ENCODE data around the gene AGPAT4. TPM values are rescaled to one million over a fixed set of nuclear protein-coding genes. Genes with fewer than 3 reads are reported as not detected.

Gene AGPAT4
- total and polyA plus RNA-seq, 2 of the 4 experiments (the other 2 are of a cell fraction), result 3.6 to 3.8 TPM

DNA sequence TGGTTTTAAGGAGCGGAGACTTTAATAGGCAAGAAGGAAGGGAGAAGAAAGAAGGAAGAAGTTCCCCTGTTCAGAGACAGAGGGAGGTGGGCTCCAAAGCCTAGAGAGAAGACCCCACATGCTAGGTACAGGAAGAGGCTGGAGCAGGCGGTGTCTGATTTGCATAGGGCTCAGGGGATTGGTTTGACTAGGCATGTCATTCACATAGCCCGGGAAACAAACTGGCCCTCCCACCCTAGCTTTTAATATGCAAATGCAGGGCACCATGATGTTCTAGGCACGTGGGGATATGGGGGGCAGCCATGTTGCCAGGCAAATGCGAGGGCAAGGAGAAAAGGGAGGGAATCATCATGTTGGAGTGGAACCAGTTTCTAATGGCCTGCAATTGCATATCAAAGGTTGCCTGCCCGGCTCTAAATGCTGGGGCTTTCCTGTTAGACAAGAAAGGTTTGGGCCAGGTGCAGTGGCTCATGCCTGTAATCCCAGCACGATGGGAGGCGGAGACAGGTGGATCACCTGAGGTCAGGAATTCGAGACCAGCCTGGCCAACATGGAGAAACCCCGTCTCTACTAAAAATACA is 34.3 kb upstream of the AGPAT4 start:
- H4K5ac ChIP-seq (ENCODE audit: low read depth, low read length), result no peak overlapping the region
- no peak overlapping the region for H3K14ac ChIP-seq (replicated peaks; ENCODE audit: low read depth, low read length)
- no peak overlapping the region for H2BK120ac ChIP-seq (ENCODE audit: low read depth, low read length)
- no peaks in the 10 kb centered on the region for H3K9me3 ChIP-seq (ENCODE audit: control insufficient read depth, insufficient read depth, low read length)
- H3K23ac ChIP-seq (ENCODE audit: low read depth, low read length), result no peak overlapping the region
- H4K91ac ChIP-seq (ENCODE audit: insufficient read depth, low read depth, low read length), result no peak overlapping the region
- no peaks in the 10 kb centered on the region for H3K36me3 ChIP-seq (ENCODE audit: control insufficient read depth, insufficient read depth, low read length)
- H3K27me3 ChIP-seq (ENCODE audit: control insufficient read depth, insufficient read depth, low read length), result no peaks in the 10 kb centered on the region
- in situ Hi-C loops (cut with MboI; ENCODE audit: low sequenced_read_pairs) (no loop called here), intact Hi-C loops (cut with micrococcal nuclease) (no loop called here), dilution Hi-C loops (cut with HindIII; ENCODE audit: low sequenced_read_pairs, unreplicated experiment) (no loop called here)
- TF ChIP-seq MAZ (IDR thresholded peaks at IDR 0.05; ENCODE audit: borderline replicate concordance, low read depth, low read length), result no peak
- TF ChIP-seq FOS (IDR thresholded peaks at IDR 0.05; ENCODE audit: low read depth, low read length), result no peak
- TF ChIP-seq BHLHE40 (IDR thresholded peaks at IDR 0.05; ENCODE audit: low read depth, low read length), result no peak
- TF ChIP-seq RFX5 (IDR thresholded peaks at IDR 0.05; ENCODE audit: low read depth, low read length), result no peak
- TF ChIP-seq, protein P1, sequence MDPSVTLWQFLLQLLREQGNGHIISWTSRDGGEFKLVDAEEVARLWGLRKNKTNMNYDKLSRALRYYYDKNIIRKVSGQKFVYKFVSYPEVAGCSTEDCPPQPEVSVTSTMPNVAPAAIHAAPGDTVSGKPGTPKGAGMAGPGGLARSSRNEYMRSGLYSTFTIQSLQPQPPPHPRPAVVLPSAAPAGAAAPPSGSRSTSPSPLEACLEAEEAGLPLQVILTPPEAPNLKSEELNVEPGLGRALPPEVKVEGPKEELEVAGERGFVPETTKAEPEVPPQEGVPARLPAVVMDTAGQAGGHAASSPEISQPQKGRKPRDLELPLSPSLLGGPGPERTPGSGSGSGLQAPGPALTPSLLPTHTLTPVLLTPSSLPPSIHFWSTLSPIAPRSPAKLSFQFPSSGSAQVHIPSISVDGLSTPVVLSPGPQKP (IDR thresholded peaks at IDR 0.05; ENCODE audit: borderline replicate concordance, low read depth, low read length), result no peak
- TF ChIP-seq SMC3 (IDR thresholded peaks at IDR 0.05; ENCODE audit: low read depth, low read length), result no peak
- no peak for TF ChIP-seq CHD1 (IDR thresholded peaks at IDR 0.05; ENCODE audit: low read depth, low read length)
- TF ChIP-seq MAFK (IDR thresholded peaks at IDR 0.05; ENCODE audit: low read depth, low read length), result no peak
- no peak for TF ChIP-seq NFE2L2 (IDR thresholded peaks at IDR 0.05; ENCODE audit: low read depth, low read length)
- TF ChIP-seq, protein P2, sequence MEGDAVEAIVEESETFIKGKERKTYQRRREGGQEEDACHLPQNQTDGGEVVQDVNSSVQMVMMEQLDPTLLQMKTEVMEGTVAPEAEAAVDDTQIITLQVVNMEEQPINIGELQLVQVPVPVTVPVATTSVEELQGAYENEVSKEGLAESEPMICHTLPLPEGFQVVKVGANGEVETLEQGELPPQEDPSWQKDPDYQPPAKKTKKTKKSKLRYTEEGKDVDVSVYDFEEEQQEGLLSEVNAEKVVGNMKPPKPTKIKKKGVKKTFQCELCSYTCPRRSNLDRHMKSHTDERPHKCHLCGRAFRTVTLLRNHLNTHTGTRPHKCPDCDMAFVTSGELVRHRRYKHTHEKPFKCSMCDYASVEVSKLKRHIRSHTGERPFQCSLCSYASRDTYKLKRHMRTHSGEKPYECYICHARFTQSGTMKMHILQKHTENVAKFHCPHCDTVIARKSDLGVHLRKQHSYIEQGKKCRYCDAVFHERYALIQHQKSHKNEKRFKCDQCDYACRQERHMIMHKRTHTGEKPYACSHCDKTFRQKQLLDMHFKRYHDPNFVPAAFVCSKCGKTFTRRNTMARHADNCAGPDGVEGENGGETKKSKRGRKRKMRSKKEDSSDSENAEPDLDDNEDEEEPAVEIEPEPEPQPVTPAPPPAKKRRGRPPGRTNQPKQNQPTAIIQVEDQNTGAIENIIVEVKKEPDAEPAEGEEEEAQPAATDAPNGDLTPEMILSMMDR (conservative IDR thresholded peaks at IDR 0.05; ENCODE audit: low read depth, low read length), result no peak
- TF ChIP-seq, protein P3, sequence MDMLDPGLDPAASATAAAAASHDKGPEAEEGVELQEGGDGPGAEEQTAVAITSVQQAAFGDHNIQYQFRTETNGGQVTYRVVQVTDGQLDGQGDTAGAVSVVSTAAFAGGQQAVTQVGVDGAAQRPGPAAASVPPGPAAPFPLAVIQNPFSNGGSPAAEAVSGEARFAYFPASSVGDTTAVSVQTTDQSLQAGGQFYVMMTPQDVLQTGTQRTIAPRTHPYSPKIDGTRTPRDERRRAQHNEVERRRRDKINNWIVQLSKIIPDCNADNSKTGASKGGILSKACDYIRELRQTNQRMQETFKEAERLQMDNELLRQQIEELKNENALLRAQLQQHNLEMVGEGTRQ (IDR thresholded peaks at IDR 0.05; ENCODE audit: low read depth, low read length), result no peak
- TF ChIP-seq MXI1 (IDR thresholded peaks at IDR 0.05; ENCODE audit: borderline replicate concordance, low read depth, low read length), result no peak
- no peak for TF ChIP-seq POLR2A (IDR thresholded peaks at IDR 0.05; ENCODE audit: low read depth, low read length)
- no peak overlapping the region for H3K4me3 ChIP-seq (ENCODE audit: insufficient read depth, low read depth, low read length)
- H3K4ac ChIP-seq (ENCODE audit: low read depth, low read length), result no peak overlapping the region
- CTCF ChIA-PET, result interaction anchor here (0.6 to 1.0 kb wide), 2 partner anchors 14 to 19 kb away, joined by 3 to 6 read pairs; no protein-coding TSS in a partner anchor
- no peak overlapping the region for H2BK20ac ChIP-seq (ENCODE audit: low read depth, low read length)
- no peaks in the 10 kb centered on the region for H3K9me1 ChIP-seq (ENCODE audit: insufficient read depth, low read length)
- no TSS peak for BruUV-seq (replicated peaks)
- no peak overlapping the region for H4K8ac ChIP-seq (ENCODE audit: low read depth in 2 of 2, low read length in 2 of 2)
- no peak overlapping the region for H3K9ac ChIP-seq (ENCODE audit: low read depth, low read length)
- no peak overlapping the region for H2BK5ac ChIP-seq (ENCODE audit: low read depth, low read length, poor library complexity, severe bottlenecking)
- no peaks in the 10 kb centered on the region for H4K20me1 ChIP-seq (ENCODE audit: insufficient read depth, low read length)
- POLR2A ChIA-PET (ENCODE audit: unreplicated experiment), result no interaction called here
- ATAC-seq (ENCODE audit: low read depth), result no peak
- H3K4me2 ChIP-seq (ENCODE audit: low read depth, low read length), result no peak overlapping the region
- no peak for DNase-seq
- H3K79me1 ChIP-seq (ENCODE audit: low read depth in 1 of 2, low read length in 2 of 2), result no peaks in the 10 kb centered on the region
- H3K4me1 ChIP-seq (ENCODE audit: control insufficient read depth, insufficient read depth, low read length), result 0 out of 2 replicates have a peak, but pooled peaks cover 2% of the 10 kb centered on the region
- no peak overlapping the region for H2AFZ ChIP-seq (replicated peaks; ENCODE audit: low read length, poor library complexity)
- H2AK5ac ChIP-seq (ENCODE audit: low read depth, low read length), result no peak overlapping the region
- no peak overlapping the region for H3K27ac ChIP-seq (ENCODE audit: insufficient read depth, low read length)
- H3K56ac ChIP-seq (ENCODE audit: extremely low read depth, insufficient read depth, low read length), result no peak overlapping the region
- H2BK15ac ChIP-seq (ENCODE audit: low read depth, low read length), result no peak overlapping the region
- 61% methylated on average over 3 of the region's 10 CpGs; no CpG with 5 or more reads in 1 of the 2 experiments for WGBS, 2 experiments (ENCODE audit: extremely low coverage in 2 of 2, insufficient read length in 1 of 2)
- H2AK9ac ChIP-seq (replicated peaks; ENCODE audit: low read depth, low read length, poor library complexity), result no peak overlapping the region
- H3K18ac ChIP-seq (ENCODE audit: low read depth, low read length), result no peak overlapping the region
